HG02588 (cell line): ENCODE data around the gene MED22.

ENCODE experiments used
- ATAC-seq: cut with Tn5 transposase; IDR thresholded peaks from one replicate; pipeline ENCODE4 v1.9.1; 2021; ENCODE audit warnings: mild to moderate bottlenecking, moderate library complexity; ENCODE audit not compliant: unreplicated experiment

Gene MED22

DNA sequence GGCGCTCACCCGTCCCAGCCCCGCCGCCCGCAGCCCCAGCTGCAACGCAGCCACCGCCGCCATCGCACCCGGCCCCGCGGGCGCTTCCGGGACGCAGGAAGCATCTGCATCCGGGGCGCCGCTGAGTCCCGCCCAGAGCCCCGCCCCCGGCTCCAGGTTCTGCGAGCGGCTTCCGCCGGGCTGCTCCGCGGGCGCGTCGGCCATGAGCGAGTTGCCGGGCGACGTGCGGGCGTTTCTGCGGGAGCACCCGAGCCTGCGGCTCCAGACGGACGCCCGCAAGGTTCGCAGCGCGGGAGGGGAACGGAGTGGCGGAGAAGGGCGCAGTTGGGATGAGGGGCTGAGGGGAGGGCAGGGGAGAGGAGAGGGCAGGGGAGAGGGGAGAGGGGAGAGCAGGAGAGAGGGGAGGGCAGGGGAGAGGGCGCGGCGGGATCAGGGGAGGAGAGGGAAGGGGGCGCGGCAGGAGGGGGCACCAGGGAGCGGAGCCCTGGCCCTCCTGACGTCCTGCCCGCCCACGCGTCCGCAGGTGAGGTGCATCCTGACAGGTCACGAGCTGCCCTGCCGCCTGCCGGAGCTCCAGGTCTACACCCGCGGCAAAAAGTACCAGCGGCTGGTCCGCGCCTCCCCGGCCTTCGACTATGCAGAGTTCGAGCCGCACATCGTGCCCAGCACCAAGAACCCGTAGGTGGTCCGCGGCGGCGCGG, 8.6 kb upstream of the MED22 start, which contains the start of the genes SURF1 and SURF2:
SURF1 (minus strand) TSS at position 97 of the 701 bp plus-strand sequence; CDS start at position 63, 34 bp downstream.
SURF2 (plus strand) TSS at position 160 of the 701 bp plus-strand sequence; CDS start at position 203, 43 bp downstream.
- ATAC-seq, result peak; percentile 67

GRCh38 chr9:133355881-133356357, 8.0 kb upstream of the MED22 start:
- ATAC-seq, result peak; percentile 21

- ATAC-seq, result no peak
These were observed 6.8 kb upstream of the MED22 start for GRCh38 chr9:133354766-133355165.

DNA sequence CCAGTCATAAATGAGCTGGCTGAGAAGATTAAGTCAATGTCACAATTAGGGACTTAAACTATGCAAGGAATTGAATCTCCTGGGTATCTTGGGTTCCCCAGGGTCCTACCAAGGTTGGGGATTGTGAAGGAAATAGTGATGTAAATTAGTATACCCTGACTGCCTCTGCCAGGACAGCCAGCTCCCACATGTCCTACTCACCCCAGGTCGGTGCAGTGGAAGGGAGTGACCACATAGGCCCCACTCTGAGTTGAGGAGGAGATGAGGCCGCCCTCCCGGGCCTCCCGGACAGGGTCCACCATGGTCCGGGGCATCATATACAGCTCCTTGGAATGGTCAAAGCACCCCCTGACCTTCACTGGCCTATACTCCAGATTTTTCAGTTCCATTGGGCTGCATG, 5.6 kb upstream of the MED22 start:
- ATAC-seq, result no peak

DNA sequence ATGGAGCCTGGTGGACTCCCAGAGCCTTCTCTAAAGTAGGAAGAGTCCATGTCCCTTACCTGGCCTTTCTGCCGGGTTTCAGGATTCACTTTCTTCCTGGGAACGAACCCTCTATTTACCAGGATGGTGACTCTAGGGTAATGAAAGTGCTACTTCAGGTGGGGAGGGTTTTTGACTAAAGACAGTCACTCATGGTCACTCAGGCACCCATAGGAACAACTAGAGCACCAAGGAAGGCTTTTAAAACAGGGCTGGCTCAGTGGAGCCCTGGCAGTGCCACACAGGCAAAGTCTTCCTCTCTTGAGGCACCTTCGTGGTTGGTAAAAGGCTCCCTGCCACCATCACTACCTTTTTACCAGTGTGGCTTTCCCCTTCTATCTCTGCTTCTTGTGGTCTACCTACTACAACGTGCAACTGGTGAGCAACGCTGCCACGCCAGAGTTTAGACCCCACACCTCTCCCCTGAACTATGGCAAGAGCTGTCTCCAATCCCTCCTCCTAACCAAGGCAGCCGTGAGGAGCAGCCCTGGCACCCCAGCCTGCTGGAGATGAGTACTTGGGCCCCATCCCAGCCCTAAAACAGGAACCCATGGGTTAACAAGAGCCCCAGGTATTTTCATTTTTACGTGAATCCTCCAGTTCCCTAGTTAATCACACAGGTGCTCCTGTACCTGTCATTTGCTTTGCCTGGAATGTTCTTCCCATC, 4.9 kb upstream of the MED22 start:
- no peak for ATAC-seq

- ATAC-seq, result no peak
These were observed 4.1 kb upstream of the MED22 start for GRCh38 chr9:133351908-133352634.

GRCh38 chr9:133351526-133351907, 3.6 kb upstream of the MED22 start:
- ATAC-seq, result no peak

GRCh38 chr9:133349965-133350616, 2.2 kb upstream of the MED22 start:
- ATAC-seq, result no peak

DNA sequence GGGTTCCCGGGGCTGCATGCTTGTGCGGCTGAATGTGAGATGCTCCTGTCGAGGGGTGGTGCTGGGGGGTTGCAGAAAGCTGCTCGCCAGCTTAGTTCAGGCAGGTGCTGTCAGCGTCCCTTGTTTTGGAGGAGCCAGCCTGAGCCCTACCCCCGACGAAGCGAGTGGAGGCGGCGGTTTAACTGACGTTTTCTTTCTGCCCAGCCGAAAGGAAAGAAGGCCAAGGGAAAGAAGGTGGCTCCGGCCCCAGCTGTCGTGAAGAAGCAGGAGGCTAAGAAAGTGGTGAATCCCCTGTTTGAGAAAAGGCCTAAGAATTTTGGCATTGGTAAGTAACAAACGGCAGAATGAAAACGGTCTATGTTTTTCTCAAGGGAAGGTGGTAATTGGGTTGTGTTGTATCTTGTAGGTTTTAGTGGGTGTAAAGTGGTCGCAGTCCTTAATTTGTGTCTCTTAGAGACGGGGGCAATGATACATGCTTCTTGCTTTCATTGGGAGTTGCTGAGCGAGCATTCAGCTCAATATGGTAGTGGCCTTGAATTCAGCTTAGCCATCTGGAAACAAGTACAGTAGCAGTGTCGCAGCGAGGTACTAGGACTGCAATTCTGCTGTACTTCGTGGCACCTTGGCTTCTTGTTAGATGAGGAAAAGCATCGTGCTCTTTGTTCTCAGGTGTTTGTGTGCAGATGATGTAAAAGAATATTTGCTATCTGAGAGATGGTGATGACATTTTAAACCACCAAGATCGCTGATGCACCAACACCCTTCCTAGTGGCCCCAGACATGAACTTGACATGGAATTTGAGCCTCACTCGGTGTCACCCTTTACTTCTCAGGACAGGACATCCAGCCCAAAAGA, 1.0 kb upstream of the MED22 start:
- ATAC-seq, result no peak

DNA sequence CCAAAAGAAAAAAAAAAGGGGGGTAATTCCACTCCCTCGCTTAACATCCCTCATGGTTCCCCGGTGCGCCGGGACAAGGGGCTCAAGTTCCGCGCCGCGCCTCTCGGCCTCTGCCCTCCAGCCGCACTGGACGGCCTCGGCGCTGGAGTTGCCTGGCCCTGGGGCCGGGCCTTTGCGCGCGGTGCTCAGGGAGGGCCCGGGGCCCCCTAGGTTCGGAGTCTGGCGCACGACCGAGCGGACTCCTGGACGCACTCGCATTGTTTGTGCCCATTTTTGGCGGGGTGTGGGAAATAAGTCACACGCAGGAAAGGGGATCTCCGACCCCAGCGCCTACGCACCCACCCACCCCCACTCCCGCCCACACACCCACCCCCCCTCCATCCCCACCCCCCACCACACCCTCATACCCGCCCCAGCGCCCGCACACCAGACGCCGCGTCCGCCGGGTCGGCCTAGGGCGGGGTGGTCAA, 381 bp downstream of the MED22 start:
- ATAC-seq, result peak; percentile 27

- no peak for ATAC-seq
These were observed 1.7 kb downstream of the MED22 start for GRCh38 chr9:133346021-133346785.

GRCh38 chr9:133345596-133345995, 2.3 kb downstream of the MED22 start:
- no peak for ATAC-seq

GRCh38 chr9:133344979-133345378, 3.0 kb downstream of the MED22 start:
- ATAC-seq, result no peak

DNA sequence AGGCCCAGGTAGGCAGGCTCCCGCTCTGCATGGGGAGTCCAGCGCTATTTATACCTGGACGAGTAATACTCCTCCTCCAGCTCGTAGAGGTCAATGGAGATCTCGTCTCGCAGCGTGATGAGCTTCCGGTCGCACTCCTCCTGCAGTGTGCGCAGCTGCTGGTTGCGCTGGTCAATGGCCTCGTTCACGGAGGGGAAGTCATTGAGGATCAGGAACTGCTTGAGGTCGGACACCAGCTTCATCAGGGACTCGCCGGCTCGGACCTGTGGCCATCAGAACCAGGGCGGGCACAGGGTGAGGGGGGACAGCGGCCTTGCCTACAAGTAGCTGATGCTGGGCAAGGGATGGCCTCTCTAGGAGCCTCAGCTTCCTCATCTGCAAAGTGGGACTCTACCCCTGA, 3.9 kb downstream of the MED22 start:
- no peak for ATAC-seq

GRCh38 chr9:133342570-133342969, 5.4 kb downstream of the MED22 start:
- ATAC-seq, result no peak

DNA sequence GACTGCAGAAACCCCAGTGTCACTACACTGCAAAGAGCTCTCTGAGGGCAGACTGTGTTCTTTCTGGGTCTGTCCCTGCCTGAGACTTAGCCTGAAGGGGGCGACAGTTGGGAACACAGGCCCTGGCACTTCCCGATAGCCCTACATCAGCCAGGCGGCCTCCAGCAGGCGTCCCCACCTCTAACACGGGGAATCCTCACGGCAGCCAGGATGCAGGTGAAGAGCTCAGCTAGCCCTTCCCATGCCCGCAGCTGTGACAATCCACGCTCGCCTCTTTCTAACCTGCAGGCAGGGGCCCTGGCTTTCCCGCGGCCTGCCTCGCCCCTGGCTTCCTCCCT, 5.9 kb downstream of the MED22 start:
- ATAC-seq, result no peak

- ATAC-seq, result no peak
These were observed 6.4 kb downstream of the MED22 start for GRCh38 chr9:133341369-133342068.

DNA sequence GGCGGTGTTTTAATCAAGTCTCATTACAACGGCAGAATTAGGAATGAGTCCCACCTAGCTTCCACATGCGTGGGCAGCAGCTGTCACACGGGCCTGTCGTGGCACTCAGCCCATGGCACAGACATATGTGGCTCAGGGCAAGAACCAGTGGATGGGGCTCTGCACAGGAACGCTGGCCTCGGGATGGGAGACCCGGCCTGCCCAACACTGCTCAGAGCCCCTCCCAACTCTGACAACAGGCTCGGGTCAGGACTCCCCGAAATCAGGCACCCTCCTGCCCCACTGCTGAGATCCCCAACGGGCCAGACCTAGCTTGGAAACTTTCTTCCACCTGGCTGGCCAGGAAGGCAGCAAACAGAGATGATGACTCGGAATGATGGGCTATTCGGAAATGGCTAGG, 7.0 kb downstream of the MED22 start:
- ATAC-seq, result no peak

- ATAC-seq, result no peak
These were observed 7.7 kb downstream of the MED22 start for GRCh38 chr9:133340256-133340655.
